C4-2B (cell line): ENCODE results near the gene PTBP2.

Experiments used
- CTCF ChIP-seq: fragments of 450-650 bp; conservative IDR thresholded peaks from 2 replicates; pipeline ENCODE4 v1.5.1; 2017; ENCODE audit warnings: mild to moderate bottlenecking
- ZFX ChIP-seq: fragments of 450-650 bp; IDR thresholded peaks from 2 replicates; pipeline ENCODE4 v1.6.1; 2017

- TF ChIP-seq CTCF (no peak), ZFX (no peak)
Measured at GRCh38 chr1:96727860-96728259, 6.3 kb downstream of the PTBP2 start.
